ENCODE data around the gene VAV2. TPM values are rescaled to one million over a fixed set of nuclear protein-coding genes. Genes with fewer than 3 reads are reported as not detected.

Gene VAV2
- total RNA-seq, 1 donor from 2014 or later = 41.3 TPM

GRCh38 chr9:133952598-133953550 lies 39.2 kb downstream of the VAV2 start:
- DNase-seq = no peak

- no peak for DNase-seq
Measured at GRCh38 chr9:133951265-133951664, 40.9 kb downstream of the VAV2 start.

- DNase-seq = no peak
Measured at GRCh38 chr9:133950629-133951111, 41.5 kb downstream of the VAV2 start.

DNA sequence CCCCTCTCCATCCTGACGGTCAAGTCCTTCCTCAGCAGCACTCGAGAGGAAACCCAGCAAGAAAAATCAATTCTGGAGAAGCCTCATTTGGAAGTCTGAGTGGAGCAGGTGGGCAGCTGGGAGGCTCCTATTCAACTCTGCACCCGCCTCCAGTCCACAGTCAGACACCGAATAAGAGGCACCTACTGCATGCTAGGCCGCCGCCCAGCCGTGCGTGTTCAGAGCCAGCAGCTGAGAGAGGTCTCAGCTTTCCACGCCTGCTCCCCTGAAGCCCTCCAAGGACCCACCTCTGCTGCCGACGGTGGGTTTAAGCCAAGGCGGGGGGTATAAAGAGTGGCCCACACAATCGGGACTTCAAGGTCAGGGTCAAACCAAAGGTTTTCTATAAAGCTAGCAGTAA lies 41.9 kb downstream of the VAV2 start:
- DNase-seq = no peak

DNA sequence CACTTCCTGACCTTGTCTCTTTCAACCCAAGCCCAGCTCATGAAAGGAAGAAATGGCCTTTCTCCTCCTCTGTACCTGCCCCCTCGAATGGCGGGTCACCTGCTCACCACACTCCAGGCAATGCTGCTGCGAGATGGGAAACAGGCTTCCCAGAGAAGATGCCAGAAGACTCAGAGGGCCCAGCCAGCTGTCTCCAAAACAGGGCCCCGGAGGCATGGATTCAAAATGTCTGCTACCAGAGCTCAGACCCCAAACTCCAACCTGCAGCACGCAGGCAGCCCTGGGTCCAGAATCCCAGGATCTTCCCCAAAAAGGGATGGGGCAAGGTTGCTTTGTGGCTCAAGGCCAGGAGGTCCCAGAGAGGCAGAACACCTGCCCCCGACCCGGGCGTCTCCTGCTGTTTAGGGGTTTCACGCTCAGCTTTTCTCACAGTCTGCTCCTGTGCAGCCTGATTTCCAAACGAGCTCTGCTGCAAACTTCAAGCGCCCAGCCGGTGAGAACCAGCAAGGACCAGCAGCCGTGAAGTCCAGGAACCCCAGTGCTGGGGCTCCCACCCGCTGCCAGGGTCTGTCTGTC lies 42.5 kb downstream of the VAV2 start:
- DNase-seq = no peak

- DNase-seq = no peak
Measured at GRCh38 chr9:133948561-133949485, 43.3 kb downstream of the VAV2 start.

DNA sequence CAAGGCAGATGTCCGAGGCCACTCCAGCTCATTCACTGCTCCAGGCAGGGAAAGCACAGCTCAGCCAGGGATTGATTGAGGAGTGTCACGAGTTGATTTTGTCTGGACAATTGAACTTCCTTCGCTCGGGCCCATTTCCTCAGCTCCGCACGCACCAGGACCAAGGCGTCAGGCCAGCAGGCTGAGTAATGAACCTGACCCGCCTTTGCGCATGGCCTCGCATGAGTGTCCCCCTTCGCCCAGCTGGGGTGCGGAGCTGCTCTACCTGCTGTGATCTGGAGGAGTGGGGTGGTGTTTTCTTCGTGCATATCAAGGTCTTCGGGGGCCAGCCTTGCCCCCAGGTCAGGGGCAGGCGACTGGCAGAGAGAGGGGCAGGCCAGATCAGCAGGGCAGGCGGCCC lies 44.0 kb downstream of the VAV2 start:
- DNase-seq = no peak

GRCh38 chr9:133946840-133947486 lies 45.2 kb downstream of the VAV2 start:
- no peak for DNase-seq

- no peak for DNase-seq
Measured at GRCh38 chr9:133945977-133946753, 46.0 kb downstream of the VAV2 start.

DNA sequence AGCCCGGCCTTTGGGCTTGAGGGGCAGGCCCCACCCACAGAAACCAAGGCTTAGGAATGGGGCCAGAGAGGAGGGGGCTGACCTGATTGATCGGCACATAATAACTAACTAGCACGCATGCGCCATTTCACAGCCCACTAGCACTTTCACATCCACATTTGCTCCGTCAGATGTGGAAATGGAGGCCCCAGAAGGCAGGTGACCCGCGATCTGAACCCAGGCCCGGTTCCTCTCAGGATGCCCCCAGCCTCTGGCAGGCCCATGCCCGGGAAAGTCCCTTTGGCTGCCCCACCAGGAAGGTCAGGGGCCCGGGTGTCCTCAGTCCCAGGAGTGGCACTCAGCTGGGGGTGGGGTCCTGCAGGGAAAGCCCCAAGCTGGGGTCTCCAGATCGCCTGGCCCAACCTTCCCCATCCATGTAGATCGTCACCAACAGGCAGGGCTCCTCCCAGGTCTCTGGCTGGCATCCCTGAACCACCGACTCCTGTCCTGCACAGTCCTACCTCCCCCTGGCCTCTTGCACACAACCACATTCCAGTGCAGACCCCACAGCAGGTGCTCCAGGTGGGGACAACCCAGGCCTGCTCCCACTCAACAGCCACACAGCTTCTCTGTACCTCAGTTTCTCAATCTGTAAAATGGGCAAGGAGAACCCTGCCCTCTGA lies 46.7 kb downstream of the VAV2 start:
- DNase-seq = no peak

DNA sequence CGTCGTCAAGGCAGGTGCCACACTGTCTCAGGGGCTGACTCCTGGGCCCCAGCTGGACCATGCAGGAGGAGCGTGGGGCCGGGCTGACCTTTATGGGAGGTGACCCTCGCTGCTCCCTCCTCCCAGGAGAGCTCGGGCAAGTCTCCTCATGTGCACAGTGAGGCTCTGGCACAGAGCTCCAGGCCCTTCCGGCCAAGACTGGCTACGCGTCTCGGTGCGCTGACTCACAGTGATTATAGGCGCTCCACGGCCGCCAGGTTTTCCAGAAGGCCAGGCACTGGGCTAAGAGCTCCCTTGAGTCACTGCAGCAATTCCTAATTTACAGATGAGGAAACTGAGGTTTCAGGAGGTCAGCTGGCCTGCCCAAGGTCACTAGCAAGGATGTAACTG lies 47.4 kb downstream of the VAV2 start:
- no peak for DNase-seq

DNA sequence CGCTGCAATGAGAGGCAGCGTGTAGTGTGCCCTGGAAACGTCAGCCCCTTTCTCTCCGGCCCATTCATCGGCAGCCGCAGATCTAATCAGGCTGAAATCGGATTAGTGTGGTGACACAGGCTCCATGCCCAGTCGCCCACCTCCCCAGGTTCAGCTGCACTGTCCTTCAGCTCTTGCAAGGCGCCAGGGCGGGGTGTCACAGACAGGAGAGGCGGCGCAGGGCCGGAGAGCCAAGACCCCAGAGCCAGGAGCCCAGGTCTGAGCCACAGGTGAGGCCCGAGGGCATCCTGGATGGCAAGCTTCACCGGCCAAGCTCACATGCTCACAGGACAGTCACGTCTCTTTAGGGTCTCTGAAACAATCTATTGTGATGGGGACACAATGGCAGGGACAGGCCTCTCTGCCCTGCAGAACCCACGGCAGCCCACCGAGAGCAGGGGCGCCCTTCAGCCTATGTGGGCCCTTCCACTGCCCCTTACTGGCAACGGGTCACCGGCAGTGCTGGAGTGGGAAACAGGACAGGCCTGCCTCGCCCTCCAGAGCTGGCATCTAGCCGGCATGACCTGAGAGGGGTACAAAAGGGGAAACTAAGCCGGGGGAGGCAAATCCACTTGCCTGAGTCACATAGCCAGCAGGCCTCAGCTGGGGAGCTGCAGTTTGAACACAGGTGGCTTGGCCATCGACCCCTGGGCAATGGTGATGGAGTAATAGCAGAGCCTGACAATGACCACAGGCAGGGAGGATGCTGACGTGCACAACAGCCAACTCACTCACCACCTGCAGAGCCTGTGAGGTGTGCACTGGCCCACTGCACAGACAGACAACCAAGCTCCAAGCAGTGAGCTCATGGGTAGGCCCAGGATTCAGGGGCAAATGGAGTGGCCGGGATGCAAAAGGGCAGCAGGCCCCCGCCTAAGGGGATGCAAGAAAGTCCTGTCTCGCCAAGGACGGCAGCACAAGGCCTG lies 48.1 kb downstream of the VAV2 start:
- no peak for DNase-seq

GRCh38 chr9:133943036-133943780 lies 48.9 kb downstream of the VAV2 start:
- DNase-seq = no peak

- no peak for DNase-seq
Measured at GRCh38 chr9:133942206-133942975, 49.7 kb downstream of the VAV2 start.

DNA sequence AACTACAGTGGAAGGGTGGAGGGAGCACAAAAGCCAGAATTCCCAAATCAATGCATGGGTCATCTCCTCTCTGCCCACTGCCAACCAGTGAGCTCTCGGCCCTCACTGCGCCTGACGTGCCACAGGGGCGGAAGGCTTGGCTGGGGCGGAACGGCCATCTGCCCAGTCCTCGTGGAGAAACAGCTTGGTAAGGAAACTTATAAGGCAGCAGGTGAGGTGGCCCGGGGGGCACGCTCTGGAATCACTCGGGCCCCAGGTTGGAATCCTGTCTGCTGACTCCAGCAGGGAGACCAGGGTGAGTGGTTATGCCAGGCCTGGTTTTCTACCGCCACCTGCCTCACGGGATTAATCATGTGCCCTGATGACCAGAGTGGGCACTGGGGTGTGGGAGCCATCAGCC lies 52.3 kb downstream of the VAV2 start:
- DNase-seq = no peak

DNA sequence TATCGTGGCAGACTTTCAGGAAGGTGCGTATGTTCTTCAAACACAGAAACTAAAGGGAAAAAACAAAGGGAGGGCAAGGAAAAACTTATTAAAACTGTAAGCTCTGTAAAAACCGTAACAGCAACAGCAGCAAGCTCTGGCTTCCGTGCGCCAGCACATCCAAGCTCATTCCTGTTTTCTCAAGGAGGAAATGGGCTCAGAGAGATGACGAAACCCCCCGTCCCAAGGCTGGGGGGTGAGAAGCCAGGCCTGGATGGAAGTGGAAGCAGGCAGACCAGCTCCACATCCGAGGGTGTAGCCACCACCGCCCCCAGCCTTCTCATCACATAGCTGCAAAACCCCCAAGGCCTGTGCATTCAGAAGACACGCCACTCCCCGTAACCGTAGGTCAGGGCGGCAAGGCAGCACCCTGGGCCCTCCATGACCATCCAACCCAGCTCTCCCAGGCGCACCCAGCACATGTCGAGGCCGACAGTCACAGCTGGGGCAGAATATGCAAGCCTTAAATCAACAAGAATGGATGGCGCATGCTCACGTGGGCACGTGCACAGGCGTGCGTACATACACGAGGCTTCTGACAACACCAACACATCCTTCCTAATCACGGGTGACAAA lies 52.8 kb downstream of the VAV2 start:
- no peak for DNase-seq

GRCh38 chr9:133938753-133939152 lies 53.4 kb downstream of the VAV2 start:
- no peak for DNase-seq
